Epithelial cell of prostate (primary cell): ENCODE measurements around the gene LONRF2.

Experiments
- DNase-seq: peaks from one replicate; pipeline ENCODE4 v3.0.0-alpha.2; 2011; ENCODE audit warnings: low read depth, low spot score
- H3K27ac ChIP-seq: fragments of 450-650 bp; 2 replicates; pipeline ENCODE4 v1.5.1; 2017; ENCODE audit warnings: mild to moderate bottlenecking

Gene LONRF2

DNA sequence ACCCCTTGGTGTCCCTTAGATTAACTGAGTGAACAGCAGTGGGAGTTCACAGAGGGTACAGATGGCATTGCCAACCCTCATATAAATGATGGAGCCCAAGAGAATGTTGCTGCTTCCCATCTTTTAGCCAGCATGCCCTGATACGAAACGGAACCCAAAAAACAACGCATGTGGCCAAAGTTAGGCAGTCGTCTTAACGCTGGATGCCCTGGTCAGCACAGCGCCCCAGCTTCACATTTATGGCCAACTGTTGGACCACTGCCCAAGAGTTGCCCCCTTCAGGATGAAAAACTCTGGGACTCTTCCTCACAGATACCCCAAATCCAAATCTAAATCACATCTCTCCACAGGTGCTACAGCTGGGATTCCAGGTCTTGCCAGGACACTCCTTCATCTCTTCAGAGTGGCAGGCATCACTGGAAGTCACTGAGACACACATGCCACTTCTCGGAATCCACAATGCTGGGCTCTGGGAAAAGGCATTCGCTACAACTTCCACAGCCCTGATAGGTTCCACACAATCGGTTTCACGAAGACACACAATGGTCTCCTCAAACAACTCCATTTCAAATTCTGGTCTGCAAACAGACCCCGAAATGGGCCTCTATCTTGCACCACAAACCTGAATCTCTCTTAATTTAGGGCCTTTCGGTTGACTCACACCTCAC, 44.6 kb downstream of the LONRF2 start:
- no peak overlapping the region for H3K27ac ChIP-seq
- DNase-seq: no peak

DNA sequence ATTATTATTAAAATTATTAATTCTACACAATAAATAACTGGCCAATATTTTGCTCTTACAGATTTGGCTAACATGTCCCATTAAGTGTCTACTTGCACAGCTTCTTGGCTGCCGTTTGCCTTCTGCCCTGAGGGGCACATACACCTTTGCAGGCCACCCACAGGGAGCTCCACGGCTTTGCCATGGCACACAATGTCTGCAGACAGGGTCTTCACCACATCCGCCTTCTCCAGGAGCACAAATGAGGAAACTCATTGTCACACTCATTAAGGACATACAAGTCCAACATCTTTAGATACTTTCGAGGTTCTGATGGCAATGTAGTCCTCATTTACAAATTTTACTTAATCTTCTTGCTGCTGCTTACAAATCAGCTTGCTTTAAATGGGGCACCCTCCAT, 45.6 kb downstream of the LONRF2 start:
- H3K27ac ChIP-seq: no peak overlapping the region
- no peak for DNase-seq

DNA sequence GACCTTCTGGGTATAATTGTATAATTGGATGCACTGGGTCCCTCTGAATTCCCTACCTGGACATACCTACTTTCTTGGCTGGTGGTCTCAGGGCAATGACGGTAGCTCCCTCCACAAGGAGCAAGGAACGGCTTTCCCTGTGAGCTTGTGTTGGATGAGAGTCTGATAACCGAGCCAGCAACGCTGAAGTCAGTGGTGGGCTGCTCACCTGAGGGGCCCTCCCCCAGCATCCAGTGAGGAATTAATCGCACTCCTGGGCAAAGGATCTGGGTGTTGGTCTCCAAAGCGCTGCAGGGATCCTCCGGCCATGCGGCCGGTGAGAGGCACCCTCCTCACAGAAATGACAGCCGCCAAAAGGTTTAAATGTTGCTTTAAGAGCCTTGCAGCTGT, 47.1 kb downstream of the LONRF2 start:
- DNase-seq: no peak
- H3K27ac ChIP-seq: no peak overlapping the region

DNA sequence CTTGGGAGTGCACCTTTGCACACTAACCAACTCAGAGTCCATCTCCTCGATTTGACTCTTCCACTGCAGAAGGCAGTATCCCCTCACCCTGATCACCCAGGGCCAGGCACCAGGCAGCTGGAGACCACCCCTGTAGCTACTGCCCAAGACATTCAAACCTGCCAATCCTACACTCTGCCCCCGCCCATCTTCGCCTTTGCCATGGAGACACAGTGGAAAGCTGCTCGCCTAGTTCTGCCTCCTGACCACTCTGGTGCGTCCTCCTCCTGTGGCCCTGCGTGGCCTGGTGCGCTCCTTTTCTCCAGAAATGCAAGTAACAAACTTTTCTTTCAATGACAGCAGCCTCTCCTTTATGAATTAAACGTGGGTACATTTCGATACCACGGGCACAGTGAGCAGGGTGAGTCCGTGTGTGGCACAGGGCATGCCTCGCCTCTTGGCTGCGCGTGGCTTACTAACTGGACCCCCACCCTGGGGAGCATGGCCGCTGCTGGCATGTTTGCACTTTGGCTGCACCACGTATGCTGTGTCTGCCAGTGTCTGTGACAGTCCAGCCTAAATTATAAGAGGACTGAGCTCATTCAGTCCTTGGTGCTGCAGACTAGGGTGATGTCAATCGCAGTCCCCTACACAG, 47.6 kb downstream of the LONRF2 start:
- no peak for DNase-seq
- H3K27ac ChIP-seq: no peak overlapping the region

DNA sequence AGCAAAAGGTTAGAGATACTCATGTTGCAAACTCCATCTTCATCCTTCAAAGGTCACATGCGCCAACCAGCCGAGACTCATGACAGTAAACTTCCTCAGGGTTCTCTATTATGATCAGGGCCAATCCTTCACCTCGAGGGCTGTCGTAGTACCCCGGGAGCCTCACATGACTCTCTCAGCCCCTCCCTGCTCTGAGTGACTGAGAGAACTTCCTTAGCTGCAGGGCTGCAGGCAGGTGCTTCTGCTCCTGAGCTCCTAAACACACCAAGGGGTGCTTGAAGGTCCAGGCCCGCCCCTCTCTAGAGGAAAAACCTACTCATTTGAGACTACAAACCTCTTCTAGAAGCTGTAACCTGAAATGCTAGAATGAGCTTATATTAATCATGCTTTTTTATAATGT, 48.2 kb downstream of the LONRF2 start:
- no peak for DNase-seq
- no peak overlapping the region for H3K27ac ChIP-seq

DNA sequence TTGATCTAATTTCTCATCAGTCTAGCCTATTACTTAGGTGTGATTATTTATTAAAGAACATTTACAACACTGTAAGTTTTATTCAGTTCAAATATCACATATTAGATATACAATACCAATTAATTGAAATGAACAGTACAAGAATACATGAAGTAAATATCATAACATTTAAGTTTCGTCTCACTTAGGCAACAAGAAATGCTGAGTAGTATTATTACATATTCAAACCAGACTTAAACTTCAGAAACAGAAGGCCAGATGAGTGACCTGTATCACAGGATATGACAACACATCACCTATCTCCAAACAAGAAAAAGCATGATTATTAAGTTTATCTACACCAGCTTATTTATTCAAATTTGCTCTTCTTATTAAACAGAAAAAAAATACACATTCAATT, 48.9 kb downstream of the LONRF2 start:
- no peak overlapping the region for H3K27ac ChIP-seq
- no peak for DNase-seq

DNA sequence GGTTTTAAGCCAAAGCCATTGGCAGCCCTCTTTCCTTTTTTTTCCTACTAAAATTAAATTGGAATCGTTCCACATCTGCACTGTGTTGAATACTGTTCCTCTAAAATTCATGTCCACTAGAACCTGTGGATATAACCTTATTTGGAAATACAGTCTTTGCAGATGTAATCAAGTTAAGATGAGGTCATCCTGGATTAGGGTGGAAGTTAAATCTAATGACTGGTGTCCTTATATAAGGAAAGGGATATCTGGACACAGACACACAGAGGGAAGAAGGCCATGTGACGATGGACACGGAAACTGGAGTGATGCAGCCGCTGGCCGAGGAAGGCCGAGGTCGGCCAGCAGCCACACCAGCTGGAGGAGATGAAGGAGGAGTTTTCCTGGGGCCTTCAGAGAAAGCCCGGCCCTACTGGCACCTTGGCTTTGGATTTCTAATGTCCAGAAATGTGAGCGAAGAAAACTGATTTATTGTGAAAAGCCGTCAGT, 49.4 kb downstream of the LONRF2 start:
- DNase-seq: no peak
- no peak overlapping the region for H3K27ac ChIP-seq

DNA sequence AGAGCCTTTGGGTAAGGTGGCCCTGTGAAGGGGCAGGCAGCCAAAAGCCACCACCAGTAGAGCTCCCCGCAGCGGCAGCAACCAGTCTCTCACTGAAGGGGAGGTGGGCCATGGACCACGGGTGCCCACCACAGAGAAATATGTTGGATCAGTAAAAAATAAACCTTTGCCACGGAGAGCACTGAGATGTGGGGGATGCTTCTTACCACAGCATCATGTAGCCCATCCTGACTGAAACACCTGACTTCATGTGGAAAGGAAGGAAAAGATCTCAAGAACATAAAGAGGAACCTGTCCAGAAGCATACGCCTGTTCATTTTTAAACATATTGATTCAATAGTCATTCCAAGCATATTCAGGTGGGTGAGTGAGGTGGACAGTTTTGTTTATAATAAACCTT, 51.1 kb downstream of the LONRF2 start:
- H3K27ac ChIP-seq: no peak overlapping the region
- DNase-seq: no peak

DNA sequence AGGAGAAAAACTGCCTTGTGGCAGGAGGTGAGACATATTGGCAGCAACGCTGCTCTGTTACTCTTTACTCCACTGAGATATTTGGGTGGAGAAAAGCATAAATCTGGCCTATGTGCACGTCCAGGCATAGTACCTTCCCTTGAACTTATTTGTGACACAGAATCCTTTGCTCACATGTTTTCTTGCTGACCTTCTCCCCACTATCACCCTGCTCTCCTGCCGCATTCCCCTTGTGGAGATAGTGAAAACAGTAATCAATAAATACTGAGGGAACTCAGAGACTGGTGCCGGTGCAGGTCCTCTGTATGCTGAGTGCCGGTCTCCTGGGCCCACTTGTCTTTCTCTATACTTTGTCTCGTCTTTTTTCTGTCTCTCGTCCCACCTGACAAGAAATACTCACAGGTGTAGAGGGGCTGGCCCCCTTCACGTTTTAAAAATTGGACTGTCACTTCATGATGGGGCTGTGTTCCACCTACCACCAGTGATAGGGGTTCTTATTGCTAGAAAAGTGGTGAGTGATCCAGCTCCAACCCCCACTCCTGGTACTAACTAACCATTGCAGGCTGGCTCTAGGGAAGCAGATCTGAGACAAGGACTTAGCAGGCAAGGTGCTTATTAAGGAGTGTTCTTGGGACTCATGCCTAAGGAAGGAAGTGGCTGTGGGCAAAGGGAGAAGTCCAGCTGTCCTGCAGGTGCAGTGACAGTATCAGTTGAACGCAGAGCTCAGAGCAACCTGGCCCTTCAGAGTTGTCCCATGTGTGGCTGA, 51.7 kb downstream of the LONRF2 start:
- DNase-seq: no peak
- H3K27ac ChIP-seq: no peak overlapping the region

DNA sequence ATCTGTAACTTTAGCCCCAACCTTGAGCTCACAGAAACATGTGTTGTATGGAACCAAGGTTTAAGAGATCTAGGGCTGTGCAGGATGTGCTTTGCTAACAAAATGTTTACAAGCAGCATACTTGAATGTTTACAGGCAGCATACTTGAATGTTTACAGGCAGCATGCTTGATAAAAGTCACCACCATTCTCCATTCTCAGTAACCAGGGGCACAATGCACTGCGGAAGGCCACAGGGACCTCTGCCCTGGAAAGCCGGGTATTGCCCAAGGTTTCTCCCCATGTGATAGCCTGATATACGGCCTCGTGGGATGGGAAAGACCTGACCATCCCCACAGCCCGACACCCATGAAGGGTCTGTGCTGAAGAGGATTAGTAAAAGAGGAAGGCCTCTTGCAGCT, 52.4 kb downstream of the LONRF2 start:
- DNase-seq: no peak
- no peak overlapping the region for H3K27ac ChIP-seq

DNA sequence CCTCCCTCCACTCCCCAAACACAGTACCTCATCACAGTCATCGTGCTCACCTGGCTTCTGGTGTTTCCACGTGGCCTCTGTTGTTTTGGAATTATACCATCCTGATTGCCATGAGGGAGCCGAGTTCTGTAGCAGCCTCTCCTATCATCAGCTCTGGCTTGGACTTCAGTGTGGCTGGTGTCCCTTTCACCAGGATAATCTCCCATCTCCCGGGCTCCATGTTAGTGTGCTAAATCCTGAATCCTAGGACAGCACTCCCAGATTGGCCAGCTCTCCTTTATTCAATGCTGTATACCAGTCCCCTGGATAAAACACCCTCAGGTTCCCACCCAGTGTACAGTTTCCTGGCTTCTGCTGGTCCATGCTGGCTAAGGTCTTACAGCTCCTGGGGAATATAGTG, 53.3 kb downstream of the LONRF2 start:
- DNase-seq: no peak
- H3K27ac ChIP-seq: no peak overlapping the region

DNA sequence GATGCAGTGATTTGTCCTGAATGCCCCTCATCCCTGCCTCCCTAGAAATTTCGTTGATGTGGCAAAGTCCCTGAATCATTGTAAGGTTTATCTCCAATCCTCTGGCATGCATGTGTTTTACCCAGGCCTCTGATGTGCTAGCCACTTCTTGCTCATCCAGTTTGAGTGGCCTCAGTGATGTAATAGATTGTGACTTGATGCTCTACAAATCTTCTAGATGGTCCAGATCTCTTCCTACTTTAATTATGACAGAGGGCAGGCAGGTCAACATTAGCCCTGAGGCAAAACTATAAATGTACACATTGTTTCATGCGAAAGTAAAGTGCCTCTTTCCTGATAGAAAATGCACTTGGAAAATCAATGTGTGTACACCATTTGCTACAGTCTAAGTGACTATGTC, 54.5 kb downstream of the LONRF2 start:
- no peak overlapping the region for H3K27ac ChIP-seq
- DNase-seq: no peak

DNA sequence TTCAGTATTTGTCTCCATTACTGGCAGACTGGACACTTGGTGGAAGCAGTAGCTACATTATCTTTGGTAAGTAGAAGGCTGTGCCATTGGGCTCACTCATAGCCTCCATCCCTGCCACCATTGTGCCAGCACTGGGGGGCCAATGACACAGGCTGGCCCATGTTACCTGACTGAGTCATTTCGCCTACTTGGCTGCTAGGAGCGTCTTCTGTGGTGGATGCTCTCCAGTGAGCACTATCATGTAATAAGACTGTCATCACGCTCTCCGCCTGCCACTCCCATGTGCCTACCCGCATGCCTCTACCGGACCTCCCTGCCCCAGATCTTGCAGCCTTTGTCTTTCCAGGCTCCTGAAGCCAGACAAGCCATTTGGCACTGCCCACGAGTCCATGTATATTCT, 56.2 kb downstream of the LONRF2 start:
- DNase-seq: no peak
- H3K27ac ChIP-seq: no peak overlapping the region

DNA sequence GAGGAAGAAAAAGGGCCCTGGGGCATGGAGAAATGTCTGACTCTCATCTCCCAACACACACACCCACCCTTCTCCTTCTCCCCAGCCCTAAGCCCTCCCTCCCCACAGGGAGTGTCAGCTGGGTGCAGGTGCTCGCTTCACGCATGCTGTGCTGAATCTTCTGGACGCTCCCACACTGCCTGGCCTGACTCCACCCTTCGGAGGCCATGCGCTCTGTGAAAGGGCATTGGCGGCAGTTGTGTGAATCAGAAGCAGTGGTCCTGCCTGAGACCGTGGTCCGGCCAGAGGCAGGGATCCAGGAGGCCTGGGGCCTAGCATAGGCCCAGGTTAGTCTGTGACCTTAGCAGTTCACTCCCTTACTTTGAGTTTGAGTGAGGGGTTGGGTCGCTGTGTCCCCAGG, 57.1 kb downstream of the LONRF2 start:
- DNase-seq: no peak
- no peak overlapping the region for H3K27ac ChIP-seq

DNA sequence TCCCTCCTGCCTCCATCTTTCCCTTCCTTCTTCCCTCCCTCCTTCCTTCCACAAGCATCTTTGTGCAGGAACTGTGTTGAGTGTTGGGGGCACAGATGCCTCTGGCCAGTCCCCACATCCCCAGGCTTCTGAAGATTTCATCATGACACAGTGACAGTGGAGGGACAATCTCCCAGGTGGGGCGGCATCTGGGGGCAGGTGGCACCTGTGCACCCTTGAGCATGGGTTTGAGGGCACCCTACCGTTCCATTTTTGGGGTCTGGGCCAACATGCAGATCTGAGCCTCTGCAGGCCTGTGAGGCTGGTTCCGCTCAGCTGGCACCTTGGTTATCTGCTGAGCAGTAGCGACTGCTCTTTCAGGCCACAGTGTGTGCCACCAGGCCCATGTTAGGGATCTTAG, 57.6 kb downstream of the LONRF2 start:
- DNase-seq: no peak
- no peak overlapping the region for H3K27ac ChIP-seq

DNA sequence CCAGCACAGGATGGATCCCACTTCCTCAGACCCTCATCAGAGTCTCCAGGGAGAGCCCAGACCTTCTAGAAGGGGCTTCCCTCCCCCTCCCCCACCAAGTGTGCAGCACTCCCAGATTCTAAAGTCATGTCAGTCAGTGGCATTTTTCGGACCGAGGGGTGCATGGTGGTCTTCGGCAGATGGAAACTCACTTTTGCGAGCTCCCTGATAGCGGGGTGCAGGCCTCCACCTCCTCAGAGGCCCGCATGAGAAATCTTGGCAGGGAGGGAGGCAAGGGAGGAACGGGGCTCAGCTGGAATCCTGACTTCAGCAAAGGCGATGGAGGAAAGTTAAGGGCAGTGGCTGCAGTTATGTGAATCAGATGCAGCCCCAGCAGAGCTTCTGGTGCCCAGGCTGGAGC, 58.2 kb downstream of the LONRF2 start:
- no peak overlapping the region for H3K27ac ChIP-seq
- no peak for DNase-seq

DNA sequence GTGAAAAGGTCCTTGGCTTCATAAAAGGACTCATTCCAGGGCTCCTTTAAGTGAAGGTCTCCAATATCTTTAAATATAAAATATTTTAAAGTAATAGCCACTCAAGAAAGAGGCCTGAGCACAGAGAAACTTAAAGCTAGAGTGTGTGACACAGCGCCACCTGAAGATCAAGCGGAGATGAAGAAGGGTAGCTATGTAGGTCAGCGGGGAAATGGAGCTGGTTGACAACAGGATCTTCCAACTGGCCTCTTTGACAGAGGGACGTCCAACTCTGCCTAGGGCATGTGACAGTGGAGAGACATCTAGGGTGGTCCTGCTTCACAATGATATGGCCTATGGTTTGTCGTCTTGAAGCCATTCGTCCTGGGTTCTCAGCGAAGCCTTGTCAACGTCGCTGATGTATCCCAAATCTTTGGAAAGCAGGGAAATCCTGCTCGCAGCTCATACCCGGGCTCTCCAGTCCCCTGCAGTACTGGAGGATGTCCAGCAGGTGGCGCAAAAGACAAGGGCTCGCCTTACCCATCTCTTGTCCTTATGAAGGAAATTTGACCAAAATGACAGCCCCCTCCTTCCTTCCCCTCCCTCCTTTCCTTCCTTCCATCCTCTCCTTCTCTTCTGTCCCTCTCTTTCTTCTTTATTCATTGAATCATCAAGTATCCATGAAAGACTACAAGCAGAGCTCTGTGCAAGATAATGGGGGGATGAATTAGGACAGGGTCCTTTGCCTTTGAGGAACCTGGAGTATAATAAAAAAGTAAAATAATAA, 59.6 kb downstream of the LONRF2 start:
- H3K27ac ChIP-seq: no peak overlapping the region
- no peak for DNase-seq

DNA sequence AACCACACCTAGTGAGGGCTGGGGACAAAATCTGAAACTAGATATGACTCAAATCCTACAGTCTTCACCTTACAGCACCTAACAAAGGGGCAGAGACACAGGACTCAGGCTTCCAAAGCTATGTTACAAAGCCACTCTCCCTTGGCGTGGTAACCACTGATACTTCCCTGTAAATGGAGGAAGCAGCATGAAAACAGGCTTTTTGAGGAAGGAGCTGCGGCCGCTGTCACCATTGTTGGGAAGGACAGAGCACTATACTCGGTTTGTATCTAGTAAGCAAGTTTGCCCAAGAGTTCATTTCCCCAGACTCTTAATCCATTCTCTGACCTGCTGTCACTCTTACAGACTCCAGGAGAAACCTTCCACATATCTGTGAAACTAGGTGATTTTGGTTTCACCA, 60.3 kb downstream of the LONRF2 start:
- no peak for DNase-seq
- no peak overlapping the region for H3K27ac ChIP-seq

DNA sequence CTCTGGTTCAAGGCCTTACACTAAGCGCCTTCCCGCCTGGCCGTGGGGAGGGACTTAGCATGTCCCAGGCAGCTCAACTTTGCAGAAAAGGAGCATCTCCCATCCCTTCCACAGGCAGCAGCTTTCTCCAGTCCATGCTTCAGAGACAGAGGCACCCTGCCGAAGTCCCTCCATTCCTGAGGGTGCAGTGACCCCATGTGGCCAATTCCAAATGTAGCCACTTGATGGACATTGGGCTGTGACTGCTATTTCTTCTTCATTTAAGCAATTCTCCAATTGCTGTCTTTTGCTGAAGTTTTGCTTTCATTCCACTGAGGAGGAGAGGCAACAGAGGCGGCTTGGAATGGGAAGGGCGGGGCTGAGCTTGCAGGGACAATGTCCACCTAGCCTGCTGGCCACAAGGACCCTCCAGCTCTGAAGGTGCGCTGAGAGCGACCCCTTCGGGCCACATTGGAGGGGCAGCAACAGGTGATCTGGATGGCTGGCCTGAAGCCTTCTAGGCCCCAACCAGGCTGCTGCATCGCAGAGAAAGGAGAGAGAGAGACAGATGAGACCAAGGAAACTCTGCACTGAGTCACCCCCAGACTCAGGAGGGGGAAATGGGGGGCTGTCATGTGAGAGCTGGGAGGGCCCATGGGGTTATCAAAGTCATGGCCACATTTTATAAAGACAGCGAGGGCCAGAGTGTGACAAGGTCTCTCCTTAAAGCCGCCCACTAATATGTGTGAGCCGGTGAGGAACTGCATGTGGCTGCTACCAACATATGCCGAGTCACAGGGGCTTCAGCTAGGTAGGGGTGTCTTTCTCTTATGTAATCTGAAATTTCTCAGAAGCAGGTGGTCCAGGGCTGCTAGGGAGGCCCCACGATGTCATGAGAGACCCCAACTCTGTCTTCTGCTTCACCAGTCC, 61.3 kb downstream of the LONRF2 start:
- H3K27ac ChIP-seq: no peak overlapping the region
- no peak for DNase-seq

DNA sequence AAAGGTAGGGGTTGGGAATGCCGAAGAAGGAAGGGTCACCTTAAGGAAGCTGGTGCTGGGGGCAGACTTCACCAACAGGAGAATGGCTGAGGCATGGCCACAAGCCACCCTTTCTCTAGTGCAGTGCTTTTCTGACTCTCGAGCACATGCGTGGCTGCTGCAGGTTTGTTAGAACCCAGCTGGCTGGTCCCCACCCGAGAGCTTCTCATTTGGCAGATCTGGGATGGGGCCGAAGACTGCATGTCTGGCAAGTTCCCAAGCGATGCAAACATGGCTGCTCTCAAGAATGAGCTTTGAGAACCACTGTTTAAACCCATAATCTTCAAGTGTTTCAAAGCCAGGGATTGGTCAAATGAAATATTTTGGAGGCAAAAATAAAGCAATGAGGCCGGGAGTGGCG, 63.2 kb downstream of the LONRF2 start:
- H3K27ac ChIP-seq: no peak overlapping the region
- no peak for DNase-seq
